ENCODE results near the gene NDEL1.

The NDEL1 gene

DNA sequence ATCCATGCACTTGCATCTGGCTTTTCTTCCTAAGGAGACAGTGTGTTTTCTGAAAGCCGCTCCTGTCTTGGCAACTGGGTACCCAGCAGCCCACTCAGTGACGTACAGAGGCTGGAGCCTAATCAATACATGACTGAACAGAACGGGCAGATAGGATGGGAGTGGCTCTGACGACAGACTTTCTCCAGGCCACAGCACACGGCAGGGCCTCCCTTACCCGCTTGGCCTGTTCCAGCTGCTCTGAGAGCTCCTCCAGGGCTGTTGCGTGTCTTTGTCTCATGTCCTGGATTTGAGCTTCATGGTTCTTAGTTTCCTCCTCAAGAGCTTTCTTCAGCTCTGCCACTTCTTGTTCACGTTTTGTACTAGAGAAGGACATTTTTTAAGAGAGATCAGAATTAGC, 64.9 kb downstream of the NDEL1 start:
- DNase-seq = no peak

DNA sequence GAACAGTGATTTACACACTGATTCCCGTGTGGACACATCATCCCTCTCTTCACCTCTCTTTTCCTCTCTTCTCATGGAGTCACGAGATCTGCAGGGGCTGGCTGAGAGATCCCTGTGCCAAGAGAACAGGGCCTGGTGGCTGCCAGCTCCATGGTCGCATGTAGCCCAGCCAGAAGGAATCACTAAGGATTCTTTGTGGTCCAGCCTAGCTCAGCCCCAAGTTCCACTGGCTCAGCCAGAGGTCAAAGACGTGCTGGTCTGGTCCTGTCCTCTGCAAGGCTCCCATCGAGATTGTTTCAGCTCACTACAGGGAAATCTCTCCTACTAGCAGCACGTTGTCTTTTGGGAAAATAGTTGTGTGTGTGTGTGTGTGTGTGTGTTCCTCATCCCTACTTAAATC, 66.4 kb downstream of the NDEL1 start:
- no peak for DNase-seq

DNA sequence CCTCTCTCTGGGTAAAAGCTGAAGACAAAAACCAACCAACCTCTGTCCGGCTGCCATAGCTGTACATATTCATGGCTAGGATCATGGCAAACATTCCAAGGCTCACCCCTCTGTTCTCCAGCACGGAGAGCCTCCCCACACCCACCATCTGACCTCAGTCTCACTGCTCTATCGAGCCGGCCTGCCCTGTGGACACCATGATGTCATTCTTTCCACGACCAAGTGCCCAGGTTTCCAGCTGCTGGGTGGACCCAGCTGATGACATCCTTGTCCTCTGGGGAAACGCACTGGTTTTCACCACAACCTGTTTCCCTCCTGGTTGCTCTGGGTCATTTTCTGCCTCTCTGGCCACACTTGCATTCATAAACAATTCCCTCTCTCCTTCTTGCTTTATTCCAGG, 67.7 kb downstream of the NDEL1 start:
- no peak for DNase-seq

DNA sequence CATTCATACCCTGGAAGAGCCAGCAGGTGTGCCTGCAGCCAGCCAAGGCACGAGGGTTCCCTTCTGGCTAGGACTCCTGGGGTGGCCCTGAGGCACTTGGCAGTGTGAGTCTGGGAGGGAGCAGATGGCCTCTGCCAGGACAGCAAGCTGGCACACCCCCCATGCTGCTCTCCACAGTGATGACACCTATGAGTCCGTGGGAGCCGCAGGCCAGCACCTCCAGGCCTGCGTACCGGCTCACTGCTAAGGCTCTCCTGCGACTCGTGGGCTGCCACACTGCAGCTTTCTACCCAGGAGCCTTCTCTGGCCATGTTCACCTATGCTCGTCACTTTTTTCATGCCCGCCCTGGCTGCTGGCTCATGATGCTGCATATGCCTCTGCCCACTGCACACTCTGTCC, 68.1 kb downstream of the NDEL1 start:
- DNase-seq = no peak

DNA sequence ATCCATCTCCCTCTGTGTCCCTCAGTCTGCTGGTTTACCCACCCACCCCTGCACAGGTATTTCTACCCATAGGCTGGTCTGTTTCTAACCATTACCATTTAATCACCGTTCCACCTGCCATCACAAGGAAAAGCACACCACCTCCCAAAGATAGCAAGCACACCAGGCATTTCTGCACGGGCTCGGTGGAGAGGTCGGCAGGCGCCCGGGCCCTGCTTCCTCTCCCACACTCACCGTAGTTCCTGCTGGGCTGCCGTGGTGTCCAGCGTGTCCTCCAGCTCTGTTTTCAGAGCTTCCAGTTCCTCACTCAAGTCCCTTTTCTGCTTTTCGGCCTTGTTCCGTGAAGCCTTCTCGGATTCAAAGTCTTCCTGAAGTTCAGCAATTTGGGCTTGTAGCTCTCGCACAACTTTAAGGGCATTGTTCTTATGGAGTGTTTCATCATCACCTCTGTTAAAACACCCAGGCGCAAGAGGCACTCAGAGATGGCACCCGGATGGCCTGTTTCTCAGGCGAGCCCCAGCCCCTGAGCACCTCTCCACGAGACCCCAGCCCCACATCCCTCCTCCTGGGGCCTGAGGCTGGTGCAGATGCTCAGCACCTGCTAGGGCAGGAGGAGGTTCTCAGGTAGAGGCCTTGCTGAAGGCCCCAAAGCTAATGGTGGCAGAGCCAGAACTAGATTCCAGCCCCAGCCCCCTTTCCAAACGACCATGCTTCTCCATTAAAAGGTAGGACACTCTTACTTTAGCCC, 69.0 kb downstream of the NDEL1 start:
- DNase-seq = no peak

DNA sequence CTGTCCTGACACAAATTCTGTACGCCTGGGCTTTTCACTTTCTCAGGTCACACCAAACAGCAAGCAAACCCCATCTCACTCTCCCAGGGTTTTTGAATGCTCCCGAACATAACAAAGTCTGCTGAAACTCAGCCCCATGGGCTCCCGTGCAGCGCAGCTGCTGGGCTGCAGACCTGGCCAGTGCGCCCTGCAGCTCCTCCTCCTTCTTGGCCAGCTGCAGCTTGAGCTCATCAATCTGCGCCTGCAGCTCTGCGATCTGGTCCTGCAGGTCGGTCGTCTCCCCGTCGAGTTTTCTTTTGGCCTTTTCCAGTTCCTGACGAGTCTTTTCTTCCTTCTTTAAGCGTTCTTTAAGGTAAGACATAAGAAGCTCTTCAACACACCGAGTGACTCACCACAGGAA, 70.5 kb downstream of the NDEL1 start:
- DNase-seq = no peak

DNA sequence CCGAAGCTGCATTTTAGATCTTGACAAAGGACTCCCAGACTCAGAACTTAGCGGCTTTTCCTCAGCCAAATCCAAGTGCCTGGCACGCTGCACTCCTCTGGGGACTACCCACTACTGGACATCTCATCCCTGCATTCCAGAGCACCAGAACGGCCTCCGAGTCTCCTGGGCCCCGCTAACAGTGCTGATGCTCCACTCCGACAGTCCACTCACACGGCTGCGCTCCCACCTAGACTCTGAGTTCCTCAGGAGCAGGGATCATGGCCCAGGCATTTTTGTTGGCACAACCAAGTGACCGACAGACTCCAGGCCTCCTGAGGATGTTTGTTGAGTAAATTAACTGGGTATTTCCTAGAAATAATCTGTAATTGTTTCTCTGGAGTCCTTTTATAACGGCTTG, 79.1 kb downstream of the NDEL1 start:
- DNase-seq = no peak
